LNCAP (cell line): ENCODE results near the gene SOS1.

Experiments
- TF ChIP-seq, protein P1 (sequence below): fragments of 450-650 bp; IDR thresholded peaks from 2 replicates; pipeline ENCODE4 v1.5.1; 2017; ENCODE audit warnings: mild to moderate bottlenecking

The SOS1 gene

DNA sequence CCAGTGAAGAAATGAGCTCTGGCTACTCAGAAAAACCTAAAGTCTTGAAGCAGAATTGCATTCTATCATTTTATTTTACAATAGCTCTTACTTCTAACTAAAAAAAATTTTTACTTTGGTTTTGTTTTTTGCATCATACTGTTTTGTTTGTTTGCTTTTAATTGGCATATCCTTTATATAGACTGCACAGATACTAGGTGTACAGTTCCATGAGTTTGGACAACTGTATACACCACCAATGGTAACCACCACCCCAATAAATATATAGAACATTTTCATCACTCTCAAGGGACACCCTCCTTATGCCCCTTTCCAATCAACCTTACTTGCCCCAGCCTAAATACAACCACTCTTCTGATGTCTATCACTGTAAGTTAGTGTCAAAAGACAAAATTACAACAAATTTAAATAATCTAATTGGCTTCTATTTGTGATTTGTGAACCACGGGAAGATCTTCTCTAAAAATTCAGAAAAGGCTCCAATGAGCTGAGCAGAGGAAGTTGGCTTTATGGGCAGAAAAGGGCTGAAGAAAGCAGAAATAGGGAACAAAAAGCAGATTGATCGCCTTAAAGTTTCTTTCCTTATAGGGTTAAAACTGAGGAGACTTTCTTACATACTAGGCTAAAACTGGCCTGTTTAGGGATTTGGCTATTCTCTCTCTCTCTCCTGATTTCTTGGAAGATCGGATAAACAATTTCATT lies 22.2 kb upstream of the SOS1 start:
- TF ChIP-seq, protein P1, sequence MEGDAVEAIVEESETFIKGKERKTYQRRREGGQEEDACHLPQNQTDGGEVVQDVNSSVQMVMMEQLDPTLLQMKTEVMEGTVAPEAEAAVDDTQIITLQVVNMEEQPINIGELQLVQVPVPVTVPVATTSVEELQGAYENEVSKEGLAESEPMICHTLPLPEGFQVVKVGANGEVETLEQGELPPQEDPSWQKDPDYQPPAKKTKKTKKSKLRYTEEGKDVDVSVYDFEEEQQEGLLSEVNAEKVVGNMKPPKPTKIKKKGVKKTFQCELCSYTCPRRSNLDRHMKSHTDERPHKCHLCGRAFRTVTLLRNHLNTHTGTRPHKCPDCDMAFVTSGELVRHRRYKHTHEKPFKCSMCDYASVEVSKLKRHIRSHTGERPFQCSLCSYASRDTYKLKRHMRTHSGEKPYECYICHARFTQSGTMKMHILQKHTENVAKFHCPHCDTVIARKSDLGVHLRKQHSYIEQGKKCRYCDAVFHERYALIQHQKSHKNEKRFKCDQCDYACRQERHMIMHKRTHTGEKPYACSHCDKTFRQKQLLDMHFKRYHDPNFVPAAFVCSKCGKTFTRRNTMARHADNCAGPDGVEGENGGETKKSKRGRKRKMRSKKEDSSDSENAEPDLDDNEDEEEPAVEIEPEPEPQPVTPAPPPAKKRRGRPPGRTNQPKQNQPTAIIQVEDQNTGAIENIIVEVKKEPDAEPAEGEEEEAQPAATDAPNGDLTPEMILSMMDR, result no peak

DNA sequence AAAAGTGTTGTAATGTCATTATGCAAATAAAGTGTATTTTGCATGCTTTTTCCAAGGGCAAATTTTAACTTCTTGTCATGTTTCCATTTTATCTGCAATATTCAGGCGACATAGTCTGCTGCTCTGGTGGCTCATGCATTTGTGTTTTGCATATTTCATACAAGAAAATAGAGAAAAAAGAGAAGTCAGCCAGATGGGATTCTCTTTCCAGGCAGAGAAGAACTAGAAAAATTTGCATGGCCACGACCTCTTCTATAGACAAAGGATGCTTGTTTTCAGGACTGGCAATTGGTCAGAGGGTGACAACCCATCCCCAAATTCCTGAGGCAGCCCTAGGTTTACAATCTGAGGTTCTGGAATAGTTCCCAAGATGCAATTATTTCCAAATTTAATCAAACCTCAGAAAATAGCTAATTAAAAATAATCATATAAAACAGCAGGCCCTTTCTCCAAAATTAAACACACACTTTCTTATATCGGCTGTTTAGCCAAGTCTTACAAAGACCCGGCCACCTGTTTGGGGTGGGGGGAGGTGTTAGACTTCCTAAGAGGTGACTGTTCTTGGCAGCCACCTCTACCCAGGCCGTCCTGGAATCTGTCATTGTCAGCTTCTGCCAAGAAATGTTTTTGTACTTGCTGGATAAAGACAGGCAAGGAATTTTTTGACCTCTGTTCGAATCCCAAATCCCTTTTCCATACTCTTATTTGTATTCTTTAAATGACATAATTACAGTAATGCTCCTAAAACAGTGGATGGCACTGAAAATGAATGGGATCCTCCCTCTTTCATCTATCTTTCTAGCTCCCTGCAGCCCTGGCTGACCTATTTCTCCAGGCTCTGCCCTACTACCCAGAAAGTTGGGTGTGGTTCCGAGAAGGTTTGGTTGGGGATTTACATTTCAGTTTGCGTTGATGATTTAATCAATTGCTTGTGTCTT lies 20.8 kb upstream of the SOS1 start:
- TF ChIP-seq, protein P1, result no peak

- TF ChIP-seq, protein P1, result no peak
Observed at GRCh38 chr2:39140322-39140847, 19.5 kb upstream of the SOS1 start.

- TF ChIP-seq, protein P1, result no peak
Observed at GRCh38 chr2:39139511-39140237, 18.8 kb upstream of the SOS1 start.

GRCh38 chr2:39138837-39139211 lies 18.0 kb upstream of the SOS1 start:
- TF ChIP-seq, protein P1, result no peak

GRCh38 chr2:39136799-39137198 lies 15.9 kb upstream of the SOS1 start:
- TF ChIP-seq, protein P1, result no peak

DNA sequence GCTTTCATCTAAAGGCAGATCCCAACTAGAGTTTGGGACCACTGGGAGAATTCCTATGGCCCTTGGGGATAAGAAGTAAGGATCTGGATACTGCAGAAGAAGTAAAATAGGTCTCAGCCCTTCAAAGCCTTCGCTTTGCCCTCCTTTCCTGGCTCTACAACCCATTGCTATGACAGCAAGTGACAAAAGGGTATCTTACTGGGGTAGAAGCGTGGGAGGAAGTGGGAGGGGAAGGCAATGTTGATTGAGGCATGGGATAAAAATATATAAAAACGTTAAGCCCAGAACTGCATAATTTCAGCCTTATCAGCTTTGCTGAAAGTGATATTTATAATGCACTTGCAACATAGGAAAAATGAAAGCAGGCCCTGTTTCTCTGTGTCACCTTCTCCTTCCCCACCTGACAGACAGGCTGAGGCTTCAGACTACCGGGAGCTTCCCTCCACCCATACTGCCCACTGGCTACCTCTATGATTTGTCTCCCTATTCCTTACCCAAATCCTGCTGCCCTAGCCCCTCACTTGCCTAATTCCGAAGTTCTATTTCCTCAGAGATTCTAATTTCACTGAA lies 14.9 kb upstream of the SOS1 start:
- TF ChIP-seq, protein P1, result no peak
